SIG-M5 treated with dmso at 0.1 percent for 504 hours (cell line): Measurements from ENCODE around the gene MGP.

Experiments used
- DNase-seq: peaks from one replicate; lab custom pipeline; 2025; ENCODE audit not compliant: unreplicated experiment; lab: John Stamatoyannopoulos, UW

Gene MGP

DNA sequence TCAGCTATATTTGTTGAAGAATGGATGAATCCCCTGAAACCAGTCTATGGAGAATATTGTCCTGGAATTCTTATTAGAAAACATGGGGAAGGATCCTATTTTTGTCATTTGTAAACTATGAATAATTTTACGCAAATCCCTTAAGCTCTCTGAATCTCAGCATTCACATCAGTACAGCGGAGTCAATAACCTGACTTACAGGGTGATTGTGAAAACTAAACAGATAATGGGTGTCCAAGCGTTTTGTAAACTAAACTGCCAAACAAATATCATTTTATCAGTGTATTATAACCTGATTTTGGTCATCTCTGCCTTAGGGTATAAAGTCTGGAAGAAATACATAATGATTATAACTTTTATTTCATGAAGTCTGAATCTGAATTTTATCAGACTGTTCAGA, 52.3 kb downstream of the MGP start:
- DNase-seq: no peak
